GM12872 (cell line): ENCODE measurements around the gene KBTBD8.

Source experiments
- CTCF ChIP-seq: IDR thresholded peaks from 3 replicates; pipeline ENCODE4 v1.5.1; 2011; ENCODE audit warnings: low read depth, mild to moderate bottlenecking, low read length, moderate library complexity; ENCODE audit not compliant: insufficient read depth

Gene KBTBD8

GRCh38 chr3:67011414-67012131, 13.5 kb downstream of the KBTBD8 start:
- TF ChIP-seq CTCF: no peak

- no peak for TF ChIP-seq CTCF
Measured at GRCh38 chr3:67012564-67012963, 14.5 kb downstream of the KBTBD8 start.

- TF ChIP-seq CTCF: no peak
Measured at GRCh38 chr3:67015702-67016484, 17.8 kb downstream of the KBTBD8 start.

GRCh38 chr3:67016522-67017080, 18.5 kb downstream of the KBTBD8 start:
- TF ChIP-seq CTCF: no peak

GRCh38 chr3:67017211-67017610, 19.1 kb downstream of the KBTBD8 start:
- TF ChIP-seq CTCF: no peak

GRCh38 chr3:67018105-67018788, 20.1 kb downstream of the KBTBD8 start:
- no peak for TF ChIP-seq CTCF
